GM19438 (cell line): ENCODE results near the gene PSME4.
"Not testable (repeated sequence)": the region's sequence is repeated elsewhere in the genome, so short reads cannot be mapped to it uniquely, and the experiment has no call there.

Experiments
- ATAC-seq: cut with Tn5 transposase; IDR thresholded peaks from one replicate; pipeline ENCODE4 v1.9.1; 2021; ENCODE audit warnings: low read depth; ENCODE audit not compliant: unreplicated experiment

The PSME4 gene

DNA sequence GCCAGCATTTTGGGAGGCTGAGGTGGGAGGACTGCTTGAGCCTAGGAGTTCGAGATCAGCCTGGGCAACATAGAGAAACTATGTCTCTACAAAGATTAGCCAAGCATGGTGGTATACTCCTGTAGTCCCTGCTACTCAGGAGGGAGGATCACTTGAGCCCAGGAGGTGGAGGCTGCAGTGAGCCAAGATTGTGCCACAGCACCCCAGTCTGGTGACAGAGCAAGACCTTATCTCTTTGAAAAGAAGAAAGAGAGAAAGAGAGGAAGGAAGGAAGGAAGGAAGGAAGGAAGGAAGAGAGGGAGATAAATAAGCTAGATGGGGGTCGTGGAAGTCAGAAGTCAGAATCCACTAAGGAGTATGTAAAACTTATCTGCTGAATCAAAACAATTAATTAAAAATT is 127.2 kb downstream of the PSME4 start:
- no peak for ATAC-seq

- no peak for ATAC-seq
These were observed 127.9 kb downstream of the PSME4 start for GRCh38 chr2:53842891-53843290.

GRCh38 chr2:53841651-53842050 is 129.1 kb downstream of the PSME4 start:
- ATAC-seq, result not testable (repeated sequence)

- ATAC-seq, result no peak
These were observed 130.2 kb downstream of the PSME4 start for GRCh38 chr2:53840580-53840979.

- not testable (repeated sequence) for ATAC-seq
These were observed 140.9 kb downstream of the PSME4 start for GRCh38 chr2:53829980-53830290.

DNA sequence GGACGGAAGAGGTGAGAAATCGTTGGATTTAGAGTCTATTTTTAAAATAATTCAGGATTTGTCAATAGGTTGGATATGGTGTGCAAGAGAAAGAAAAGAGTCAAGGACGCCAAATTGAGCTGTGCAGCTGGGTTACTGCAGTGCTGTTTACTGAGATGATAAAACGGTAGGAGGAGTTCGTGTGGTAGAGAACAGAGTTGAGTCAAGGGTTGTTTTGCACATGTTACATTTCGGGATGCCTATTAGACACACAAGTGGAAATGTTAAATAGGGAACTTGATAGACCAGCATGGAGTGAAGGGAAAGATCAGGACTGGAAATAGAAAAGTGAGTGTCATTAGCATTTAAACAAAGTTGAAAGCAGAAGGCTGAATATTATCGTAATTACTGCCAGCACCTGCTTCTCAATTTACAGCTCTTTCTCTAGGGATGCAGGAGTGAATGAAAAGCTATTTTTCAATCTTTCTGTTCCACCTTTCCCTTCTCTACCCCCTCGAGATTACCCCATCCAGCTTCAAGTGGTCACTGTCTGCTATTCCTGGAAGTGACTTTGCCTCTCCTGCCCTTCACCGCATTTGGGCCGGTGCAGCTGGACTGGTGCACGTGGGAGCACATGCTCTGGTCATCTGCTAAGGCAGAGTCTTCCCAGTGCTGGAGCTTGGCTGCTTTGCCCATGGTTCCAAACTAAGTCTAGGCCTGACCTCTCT is 141.4 kb downstream of the PSME4 start:
- ATAC-seq, result no peak

- no peak for ATAC-seq
These were observed 142.5 kb downstream of the PSME4 start for GRCh38 chr2:53828331-53828730.

- ATAC-seq, result no peak
These were observed 143.2 kb downstream of the PSME4 start for GRCh38 chr2:53827398-53828175.

- no peak for ATAC-seq
These were observed 144.0 kb downstream of the PSME4 start for GRCh38 chr2:53826587-53827397.

DNA sequence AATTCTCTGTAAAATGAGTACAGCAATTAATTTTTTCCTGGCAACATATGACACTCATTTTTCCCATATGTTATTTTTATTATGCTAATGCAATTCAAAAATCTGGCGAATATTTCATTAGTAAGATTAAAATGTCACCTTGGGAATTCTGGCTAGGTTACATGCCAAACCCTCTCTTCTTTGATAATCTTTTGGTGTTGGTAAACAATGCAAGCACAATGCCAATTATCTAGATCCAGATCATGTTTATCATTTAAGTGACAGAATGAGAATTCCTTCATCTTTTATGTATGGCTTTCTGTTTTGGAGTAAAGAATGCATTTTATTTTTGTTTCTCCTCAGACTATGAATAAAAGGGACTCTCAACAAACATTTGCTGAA is 144.8 kb downstream of the PSME4 start:
- no peak for ATAC-seq

- ATAC-seq, result not testable (repeated sequence)
These were observed 147.2 kb downstream of the PSME4 start for GRCh38 chr2:53823639-53824038.

DNA sequence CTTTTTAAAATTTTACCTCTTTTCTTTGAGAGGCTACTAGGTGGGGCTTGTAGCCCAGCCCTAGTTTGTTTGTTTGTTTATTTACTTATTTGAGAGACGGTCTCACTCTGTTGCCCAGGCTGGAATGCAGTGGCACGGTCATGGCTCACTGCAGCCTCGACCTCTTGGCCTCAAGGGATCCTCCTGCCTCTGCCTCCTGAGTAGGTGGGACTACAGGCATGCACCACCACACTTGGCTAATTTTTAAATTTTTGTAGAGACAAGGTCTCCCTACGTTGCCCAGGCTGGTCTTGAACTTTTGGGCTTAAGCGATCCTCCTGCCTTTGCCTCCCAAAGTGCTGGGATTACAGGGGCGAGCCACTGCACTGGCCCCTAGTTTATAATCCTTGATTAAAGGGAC is 149.0 kb downstream of the PSME4 start:
- ATAC-seq, result no peak

DNA sequence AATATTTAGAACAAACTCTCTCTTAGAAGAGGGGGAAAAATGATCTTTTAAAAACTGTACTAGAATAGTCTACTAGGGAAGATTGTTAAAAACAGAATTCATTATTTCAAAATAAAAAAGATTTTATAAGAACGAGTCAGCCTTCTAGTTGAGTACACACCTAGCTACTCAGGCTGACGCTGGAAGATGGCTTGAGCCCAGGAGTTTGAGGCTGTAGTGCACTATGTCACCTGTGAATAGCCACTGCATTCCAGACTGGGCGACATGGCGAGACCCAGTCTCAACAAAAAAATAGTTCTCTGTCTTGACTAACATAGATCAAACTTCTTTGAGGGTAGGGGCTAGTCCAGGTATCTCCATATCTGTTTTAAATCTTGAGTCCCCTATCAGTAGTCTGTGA is 150.1 kb downstream of the PSME4 start:
- ATAC-seq, result no peak

GRCh38 chr2:53820048-53820447 is 150.7 kb downstream of the PSME4 start:
- ATAC-seq, result no peak

GRCh38 chr2:53819634-53820033 is 151.2 kb downstream of the PSME4 start:
- ATAC-seq, result no peak

GRCh38 chr2:53818854-53819435 is 151.8 kb downstream of the PSME4 start:
- no peak for ATAC-seq
